Stimulated activated CD4-positive, alpha-beta T cell treated with anti-CD3 and anti-CD28 coated beads, TNF-alpha, amount 100 ng/mL, for 1 hour (primary cell): ENCODE data around the gene BANF2.

Experiments used
- DNase-seq, 3 donors: peaks; one replicate each; pipeline ENCODE4 v3.0.0-alpha.2; 2020; ENCODE audit warnings: low read depth in 3 of 3, low spot score in 1 of 3

Gene BANF2

GRCh38 chr20:17708675-17709360 lies 9.1 kb downstream of the BANF2 start:
- no peak for DNase-seq

- DNase-seq, result no peak
These were observed 9.9 kb downstream of the BANF2 start for GRCh38 chr20:17709361-17710293.

GRCh38 chr20:17710379-17711266 lies 10.9 kb downstream of the BANF2 start:
- DNase-seq, result no peak

- no peak for DNase-seq
These were observed 11.5 kb downstream of the BANF2 start for GRCh38 chr20:17711267-17711627.

GRCh38 chr20:17712201-17712600 lies 12.4 kb downstream of the BANF2 start:
- no peak for DNase-seq

- DNase-seq, result no peak
These were observed 12.9 kb downstream of the BANF2 start for GRCh38 chr20:17712708-17713107.

- no peak for DNase-seq
These were observed 14.8 kb downstream of the BANF2 start for GRCh38 chr20:17714597-17714996.

GRCh38 chr20:17715075-17715474 lies 15.3 kb downstream of the BANF2 start:
- DNase-seq, result no peak

- no peak for DNase-seq
These were observed 16.6 kb downstream of the BANF2 start for GRCh38 chr20:17716331-17716730.

GRCh38 chr20:17720755-17721154 lies 21.0 kb downstream of the BANF2 start:
- no peak for DNase-seq

GRCh38 chr20:17721802-17722486 lies 22.2 kb downstream of the BANF2 start:
- DNase-seq, result no peak

- DNase-seq, result no peak
These were observed 22.9 kb downstream of the BANF2 start for GRCh38 chr20:17722493-17723300.

GRCh38 chr20:17723301-17723691 lies 23.5 kb downstream of the BANF2 start:
- DNase-seq, result no peak

GRCh38 chr20:17725094-17725835 lies 25.5 kb downstream of the BANF2 start:
- no peak for DNase-seq

- no peak for DNase-seq
These were observed 27.1 kb downstream of the BANF2 start for GRCh38 chr20:17726902-17727301.

GRCh38 chr20:17727351-17727750 lies 27.6 kb downstream of the BANF2 start:
- no peak for DNase-seq

- no peak for DNase-seq
These were observed 28.3 kb downstream of the BANF2 start for GRCh38 chr20:17728074-17728473.

- no peak for DNase-seq
These were observed 30.3 kb downstream of the BANF2 start for GRCh38 chr20:17730071-17730470.

- no peak for DNase-seq
These were observed 31.5 kb downstream of the BANF2 start for GRCh38 chr20:17731233-17731632.
